Fibroblast of skin of right quadriceps (primary cell): ENCODE data around the gene DDX19B.
"Not testable (repeated sequence)": the region's sequence is repeated elsewhere in the genome, so short reads cannot be mapped to it uniquely, and the experiment has no call there.

Experiments used
- DNase-seq: peaks from one replicate; pipeline ENCODE4 v3.0.0-alpha.2; 2013

The DDX19B gene

DNA sequence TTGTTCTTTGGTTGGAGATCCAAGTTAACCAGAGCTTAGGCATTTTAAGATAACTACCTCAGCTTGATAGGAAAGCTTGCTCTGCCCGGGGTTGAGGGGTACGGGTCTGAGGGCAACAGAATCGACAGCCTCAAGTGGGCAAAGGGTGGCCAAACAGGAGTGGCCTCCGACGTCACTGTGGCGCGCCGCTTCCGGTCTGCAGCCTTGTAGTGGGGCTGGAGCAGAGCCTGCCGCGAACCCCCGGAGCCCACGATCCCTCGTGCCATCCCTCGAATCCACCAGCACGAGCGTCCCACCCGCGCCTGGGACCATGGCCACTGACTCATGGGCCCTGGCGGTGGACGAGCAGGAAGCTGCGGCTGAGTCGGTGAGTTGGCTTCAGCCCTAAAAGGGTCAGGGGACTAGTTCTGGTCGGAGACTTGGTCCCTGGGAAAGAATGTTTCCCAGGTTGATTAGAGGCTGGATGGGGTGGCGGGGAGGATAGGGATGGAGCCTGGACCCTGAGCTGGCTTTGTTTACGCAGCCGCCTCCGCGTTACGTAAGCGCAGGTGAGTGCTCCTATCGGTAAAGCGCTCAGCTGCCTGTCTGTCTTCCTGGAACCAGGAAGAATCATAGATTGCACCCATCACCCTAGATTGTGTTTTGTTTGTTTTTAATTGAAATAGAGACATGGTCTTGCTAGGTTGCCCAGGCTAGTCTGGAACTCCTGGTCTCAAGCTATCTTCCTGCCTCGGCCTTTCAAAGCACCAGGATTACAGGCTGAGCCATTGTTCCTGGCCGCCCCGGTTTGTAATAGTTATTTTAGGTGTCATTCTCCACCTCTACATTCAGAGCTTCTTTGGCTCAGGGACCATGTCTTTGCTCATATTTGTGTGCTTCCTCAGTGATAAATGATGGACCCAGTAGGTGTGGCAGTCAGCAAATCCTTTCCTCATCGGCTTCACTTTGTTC is at the start of gene DDX19B:
TSS of gene DDX19B (plus strand) at position 199 of the 951 bp plus-strand sequence. CDS start at position 311, 112 bp downstream.
- DNase-seq, result peak; percentile 60

DNA sequence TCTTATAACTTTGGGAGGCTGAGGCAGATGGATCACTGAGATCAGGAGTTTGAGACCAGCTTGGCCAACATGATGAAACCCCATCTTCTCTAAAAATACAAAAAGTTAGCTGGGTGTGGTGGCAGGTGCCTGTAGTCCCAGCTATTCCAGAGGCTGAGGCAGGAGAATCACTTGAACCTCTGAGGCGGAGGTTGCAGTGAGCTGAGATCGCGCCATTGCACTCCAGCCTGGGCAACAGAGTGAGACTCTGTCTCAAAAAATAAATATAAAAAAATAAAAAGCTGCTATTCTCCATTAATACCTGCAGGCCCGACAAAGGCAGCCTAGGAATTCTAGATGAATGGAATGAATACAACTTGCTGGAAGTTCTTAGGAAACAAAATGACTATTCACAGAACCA is 49.3 kb upstream of the DDX19B start:
- not testable (repeated sequence) for DNase-seq

DNA sequence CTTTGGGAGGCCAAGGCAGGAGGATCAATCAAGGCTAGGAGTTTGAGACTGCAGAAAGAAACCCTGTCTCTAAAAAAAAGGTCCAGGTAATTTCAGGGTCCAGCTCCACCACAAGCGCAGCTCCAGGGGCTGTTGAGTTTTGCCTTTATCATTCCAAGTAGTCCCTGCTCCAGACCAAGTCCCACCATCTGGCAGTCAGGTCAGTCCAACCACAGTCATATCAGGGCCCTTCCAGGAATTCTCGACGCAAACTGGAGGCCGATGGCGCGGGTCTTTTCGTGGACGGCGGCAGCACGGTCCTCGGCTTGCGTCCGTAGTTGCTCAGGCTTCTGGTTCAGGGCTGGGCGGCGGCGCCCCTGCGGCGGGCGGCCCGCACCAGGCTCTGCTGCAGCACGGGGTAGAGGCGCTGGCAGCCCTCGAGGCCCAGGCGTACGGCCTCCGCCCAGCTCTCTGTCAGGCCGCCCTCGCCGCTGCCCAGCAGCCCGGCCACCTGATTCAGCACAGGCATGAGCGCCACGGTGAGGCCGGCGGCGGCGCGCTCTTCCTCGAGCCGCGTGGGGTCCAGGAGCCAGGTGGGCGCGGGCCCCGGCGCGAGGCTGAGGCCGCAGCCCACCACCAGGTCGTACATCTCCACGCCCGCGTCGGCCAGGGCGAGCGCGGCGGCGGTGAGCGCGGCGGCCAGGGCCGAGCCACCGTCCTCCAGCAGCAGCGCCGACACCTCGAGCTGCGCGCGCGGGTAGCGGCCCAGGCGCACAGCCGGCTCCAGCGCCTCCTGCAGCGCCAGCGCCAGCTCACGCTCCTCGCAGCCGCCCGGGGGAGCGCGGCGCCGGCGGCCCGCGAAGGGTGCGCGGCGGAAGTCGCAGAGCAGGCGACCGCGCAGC is 48.0 kb upstream of the DDX19B start:
- peak; percentile 18 for DNase-seq

DNA sequence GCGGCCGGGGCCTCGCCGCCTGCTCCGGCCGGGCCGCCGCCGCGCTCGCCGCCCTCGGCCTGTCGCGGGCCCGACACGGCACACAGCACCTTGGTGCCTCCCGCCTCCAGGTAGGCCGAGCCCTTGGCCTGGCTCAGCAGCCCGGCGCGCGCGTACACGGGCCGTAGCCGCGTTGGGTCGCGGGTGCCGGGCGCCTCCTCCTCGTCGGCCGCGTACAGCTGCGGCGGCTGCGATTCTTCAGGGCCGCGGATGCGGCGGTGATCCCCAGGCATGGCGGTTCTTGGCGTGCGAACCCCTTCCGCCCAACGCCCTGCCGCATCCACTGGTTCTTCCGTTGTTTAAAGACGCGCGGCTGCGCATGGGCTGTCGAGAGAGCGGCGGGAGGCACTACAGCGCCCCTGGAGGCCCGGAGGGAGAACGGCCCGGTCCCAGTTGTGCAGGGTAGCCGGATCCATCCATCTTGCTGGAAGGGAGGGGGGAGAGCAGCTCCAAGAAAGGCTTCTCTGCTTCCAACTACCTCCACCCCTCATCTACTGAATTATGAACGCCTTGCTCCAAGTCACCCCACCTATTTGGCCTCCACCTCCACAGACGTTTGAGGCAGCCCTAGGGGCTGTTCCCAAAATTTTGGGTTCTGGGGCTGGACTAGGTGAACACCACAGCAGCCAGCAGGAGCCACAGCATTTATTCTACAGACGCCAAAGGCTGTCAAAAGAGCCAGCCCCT is 47.2 kb upstream of the DDX19B start, which contains the start of gene EXOSC6:
TSS of gene EXOSC6 (minus strand) at position 312 of the 726 bp plus-strand sequence. CDS start at position 272, 40 bp downstream.
- peak; percentile 93 for DNase-seq

DNA sequence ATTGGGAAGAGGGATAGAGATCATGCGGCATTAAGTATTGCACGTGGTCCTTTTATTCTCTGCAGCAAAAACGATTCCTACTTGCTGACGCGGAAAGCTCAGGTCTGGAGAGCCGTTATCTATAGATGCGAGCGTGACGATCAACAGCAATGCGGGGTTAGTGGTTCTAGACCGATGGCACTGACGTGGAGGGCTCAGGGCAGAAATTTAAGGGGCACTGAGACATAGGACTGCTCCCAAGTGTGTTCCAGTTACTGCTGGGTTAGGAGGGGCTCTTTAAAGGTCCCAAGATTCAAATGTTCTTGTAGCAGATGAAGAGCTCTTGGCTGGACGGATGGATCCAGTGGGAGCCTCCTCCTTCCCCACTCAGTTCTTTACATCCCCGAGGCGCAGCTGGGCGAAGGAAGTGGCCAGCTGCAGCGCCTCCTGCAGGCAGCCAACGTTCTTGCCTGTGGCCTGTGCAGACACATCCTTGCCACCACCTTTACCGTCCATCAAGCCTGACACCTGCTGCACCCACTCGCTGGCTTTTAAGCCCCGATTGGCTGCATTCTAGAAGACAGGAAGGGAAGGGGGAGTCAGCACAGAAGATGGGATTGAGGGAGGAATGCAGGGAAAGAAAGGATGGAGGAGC is 46.5 kb upstream of the DDX19B start:
- no peak for DNase-seq

DNA sequence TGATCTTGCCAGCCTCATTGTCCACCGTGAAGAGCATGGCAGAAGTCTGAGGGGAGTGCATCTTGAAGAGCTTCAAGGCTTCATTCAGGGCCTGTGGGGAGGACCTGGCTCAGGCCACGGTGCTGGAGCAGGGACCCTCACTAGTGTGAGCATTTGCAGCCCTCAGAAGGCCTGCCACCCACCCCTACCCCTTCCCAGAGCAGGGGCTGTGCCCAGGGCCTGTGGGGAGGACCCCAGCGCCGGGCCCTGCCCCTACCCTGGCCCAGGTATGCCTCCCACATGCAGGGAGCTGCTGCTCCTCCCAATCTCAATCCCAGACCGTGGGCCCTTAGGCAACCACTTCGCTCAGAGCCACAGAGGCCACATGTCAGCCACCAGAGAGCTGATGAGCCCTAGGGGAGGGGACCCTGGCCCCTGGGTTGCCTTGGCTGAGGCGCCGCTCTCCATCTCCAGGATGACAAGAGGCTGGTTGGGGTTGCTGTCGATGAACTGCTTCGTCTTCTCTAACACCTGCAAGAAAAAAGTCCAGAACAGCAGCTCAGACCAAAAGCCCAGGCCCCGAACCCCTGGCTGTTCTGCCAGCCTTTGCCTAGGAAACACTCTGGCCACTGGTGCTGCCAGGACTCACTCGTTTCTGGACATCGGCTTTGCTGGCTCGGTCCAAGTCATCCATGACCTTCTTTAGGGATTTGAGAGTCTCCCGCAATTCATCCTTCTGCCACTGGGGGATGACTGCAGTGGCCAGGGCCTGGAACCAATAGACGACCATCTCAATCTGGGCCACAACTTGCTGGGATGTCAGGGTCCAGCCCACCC is 45.5 kb upstream of the DDX19B start:
- peak; percentile 31 for DNase-seq

DNA sequence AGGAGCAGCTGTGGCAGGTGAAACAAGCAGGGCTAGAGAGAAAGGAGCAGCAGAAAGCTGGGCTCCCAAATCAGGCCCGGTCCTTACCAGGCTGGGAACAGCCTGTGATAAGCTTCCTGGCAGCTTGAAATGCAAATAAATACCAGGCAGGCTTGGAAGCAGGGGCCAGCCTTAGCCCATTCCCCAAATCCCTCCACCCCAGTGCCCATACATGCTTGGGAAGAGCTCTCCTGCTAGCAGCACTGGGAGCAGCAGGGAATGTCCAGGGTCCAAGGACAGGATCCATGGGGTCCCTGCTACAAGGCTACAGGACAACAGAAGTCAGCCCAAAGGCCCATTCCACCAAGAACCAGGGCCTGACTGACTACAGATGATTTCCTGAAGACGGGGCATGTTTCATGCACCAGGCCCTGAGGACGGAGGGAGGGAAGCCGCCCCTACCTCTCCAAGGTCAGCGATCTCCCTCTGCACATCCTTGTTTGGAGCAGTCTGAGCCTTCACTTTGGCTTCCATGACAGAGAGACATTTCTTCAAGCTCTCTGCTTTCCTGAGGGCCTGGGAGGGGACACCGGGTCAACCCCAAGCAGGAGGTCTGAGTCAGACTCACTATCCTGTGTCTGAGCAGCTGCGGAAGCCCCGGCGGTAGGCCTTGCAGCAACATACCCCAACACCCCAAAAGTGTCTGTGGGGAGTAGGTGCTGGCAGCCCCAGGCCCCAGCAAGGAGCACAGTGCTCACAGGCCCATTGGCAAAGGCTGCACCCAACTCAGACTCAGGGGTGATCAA is 44.6 kb upstream of the DDX19B start:
- no peak for DNase-seq

DNA sequence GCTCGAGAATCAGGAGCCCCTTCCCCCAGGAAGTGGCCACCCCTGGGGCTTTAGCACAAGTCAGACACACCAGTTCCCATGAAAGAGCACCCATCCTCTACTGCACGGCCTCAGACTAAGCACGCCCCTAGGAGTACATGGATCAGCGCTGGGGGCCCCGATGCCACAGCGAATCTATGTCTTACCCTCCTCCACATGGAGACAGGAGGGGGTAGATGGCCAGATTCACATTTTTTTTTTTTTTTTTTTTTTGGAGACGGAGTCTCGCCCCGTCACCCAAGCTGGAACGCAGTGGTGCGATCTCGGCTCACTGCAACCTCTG is 44.1 kb upstream of the DDX19B start:
- no peak for DNase-seq

DNA sequence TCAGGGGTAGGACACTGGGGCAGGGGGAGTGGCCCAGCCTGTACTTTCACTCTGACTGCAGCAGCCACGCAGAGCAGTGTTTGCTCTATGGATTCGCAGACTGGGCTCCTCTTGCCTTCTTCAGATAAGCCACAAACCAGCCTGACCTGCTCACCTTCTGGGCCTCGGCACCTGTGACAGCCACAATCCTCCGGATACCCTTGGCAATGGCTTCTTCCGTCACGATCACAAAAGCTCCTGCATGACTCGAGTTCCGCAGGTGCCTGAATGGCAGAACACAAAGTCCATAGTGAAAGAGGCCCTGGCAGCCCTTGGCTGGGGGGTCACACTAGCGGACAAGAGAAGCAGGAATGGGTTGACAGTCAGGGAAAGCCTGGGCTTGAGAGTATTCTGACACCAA is 43.4 kb upstream of the DDX19B start:
- DNase-seq, result no peak

DNA sequence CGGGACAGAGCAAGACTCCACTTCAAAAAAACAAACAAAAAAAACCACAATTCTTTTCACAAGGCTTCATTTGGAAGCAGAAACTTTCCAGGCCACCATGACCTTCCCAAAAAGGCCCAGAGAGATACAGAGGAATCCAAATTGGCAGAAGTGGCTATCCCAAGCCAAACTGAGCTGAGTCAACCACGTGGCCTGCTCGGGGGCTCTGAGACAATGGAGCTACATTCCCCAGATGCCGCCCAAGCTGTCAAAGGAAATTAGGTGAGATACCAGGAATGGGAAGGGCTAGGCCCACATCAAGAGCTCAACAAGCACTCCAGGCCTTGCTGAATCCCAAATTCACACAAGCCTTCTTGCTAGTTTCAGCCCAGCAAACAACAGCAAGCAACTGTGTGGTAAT is 41.6 kb upstream of the DDX19B start:
- no peak for DNase-seq

DNA sequence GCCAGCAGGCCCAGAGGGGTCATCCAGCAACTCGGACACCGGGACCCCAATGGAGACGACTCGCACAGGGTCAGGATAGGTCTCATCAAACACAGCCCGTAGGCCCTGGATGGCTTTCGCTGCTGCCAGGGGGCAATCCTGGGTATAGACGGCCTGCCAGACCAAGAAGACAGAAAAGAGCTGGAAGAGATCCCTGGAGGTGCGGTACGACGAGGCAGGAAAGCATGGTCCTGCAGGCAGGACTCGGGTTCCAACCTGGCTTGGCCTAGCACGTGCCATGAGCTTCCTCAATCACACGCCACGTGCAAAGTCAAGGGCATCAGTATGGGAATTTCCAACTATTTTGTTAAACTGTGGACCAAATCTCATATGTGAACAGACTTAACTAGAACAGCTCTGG is 40.9 kb upstream of the DDX19B start:
- no peak for DNase-seq

DNA sequence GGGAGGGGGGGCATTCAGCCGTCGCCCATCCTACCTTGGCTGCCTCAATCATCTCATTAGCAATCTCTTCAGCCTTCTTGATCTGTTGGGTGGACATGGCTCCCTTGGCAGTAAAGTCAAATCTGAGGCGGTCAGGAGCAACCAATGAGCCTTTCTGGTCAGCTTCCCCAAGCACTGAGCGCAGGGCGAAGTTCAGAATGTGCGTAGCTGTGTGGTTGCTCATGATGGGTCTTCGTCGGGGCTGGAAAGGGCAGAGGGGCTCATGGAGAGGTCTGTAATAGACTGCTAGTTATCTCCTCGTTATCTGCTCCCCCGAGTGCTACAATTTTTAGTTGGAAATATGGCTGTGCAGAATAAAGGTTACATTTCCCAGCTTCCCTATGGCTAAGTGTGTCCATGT is 40.0 kb upstream of the DDX19B start:
- DNase-seq, result no peak

DNA sequence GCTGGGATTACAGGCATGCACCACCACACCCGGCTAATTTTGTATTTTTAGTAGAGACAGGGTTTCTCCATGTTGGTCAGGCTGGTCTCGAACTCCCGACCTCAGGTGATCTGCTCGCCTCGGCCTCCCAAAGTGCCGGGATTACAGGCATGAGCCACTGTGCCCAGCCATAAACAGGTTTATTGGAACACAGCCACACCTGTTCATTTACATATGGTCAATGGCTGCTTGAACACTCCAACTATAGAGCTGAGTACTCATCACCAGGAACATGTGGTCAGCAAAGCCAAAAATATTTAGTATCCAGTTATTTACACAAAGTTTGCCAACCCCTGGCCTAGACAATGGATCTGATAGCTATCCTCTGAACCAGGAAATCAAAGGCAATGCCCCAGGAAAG is 39.1 kb upstream of the DDX19B start:
- not testable (repeated sequence) for DNase-seq

DNA sequence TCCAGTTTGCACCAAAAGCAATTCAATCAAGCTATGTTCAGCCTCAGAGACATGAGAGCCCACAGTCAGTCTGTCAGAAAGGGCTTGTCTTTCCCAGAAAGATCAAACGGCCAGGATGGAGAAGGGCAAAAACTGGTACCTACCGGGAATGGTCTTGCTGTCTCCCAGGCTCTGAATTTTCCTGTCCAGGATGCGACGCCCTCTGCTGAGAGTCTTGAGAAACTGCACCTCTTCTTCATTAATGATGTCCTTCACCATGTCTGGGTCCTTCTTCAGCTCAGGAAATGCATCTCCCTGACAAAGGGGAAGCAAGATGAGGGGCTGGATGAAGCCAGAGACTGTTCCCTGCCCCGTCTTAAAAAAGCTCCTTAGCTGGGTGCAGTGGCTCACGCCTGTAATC is 31.5 kb upstream of the DDX19B start:
- DNase-seq, result peak; percentile 31

DNA sequence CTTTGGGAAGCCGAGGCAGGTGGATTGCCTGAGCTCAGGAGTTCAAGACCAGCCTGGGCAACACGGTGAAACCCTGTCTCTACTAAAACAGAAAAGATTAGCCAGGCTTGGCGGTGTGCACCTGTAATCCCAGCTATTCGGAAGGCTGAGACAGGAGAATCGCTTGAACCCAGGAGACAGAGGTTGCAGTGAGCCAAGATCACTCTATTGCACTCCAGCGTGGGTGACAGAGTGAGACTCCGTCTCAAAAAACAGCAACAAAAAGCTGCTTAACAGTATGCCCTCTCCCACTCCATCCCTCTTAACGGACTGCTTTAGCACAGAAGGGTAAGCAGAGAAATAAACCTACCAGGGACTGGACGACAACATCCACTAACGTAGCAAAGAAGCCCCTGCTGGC is 31.1 kb upstream of the DDX19B start:
- not testable (repeated sequence) for DNase-seq

DNA sequence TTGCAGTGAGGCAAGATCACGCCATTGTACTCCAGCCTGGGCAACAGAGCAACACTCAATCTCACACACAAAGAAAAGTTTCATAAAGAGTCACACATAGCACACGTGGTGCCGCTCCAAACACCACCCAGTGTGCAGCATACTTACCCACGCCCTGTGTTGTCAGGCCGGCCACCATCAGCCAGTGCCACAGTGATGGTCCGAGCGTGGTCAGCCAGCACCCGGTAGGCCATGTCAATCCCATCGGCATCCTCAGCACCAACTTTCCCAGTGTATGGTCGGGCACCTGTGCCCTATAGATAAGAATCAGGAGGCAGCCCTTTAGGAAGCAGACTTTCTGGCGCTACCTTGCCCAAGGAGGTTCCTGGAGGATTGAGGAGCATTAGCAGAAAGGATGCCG is 29.5 kb upstream of the DDX19B start:
- no peak for DNase-seq

DNA sequence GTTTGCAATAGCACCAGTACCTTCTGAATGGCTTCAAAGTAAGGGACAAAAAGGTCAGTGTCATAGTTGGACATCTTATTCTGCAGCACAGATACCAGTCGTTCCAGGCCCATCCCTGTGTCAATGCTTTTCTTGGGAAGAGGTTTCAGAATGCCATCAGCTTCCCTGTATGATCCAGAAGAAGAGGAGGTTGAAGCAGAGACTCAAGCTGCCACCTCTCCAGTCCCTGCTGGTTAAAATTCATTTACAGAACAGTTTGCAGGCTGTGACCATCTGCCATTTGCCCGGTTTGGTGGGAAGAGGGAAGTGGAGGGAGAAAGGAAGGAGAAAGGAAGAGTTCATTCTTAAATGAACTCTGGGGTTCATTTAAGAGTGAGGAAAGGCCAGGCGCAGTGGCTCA is 28.8 kb upstream of the DDX19B start:
- DNase-seq, result no peak

DNA sequence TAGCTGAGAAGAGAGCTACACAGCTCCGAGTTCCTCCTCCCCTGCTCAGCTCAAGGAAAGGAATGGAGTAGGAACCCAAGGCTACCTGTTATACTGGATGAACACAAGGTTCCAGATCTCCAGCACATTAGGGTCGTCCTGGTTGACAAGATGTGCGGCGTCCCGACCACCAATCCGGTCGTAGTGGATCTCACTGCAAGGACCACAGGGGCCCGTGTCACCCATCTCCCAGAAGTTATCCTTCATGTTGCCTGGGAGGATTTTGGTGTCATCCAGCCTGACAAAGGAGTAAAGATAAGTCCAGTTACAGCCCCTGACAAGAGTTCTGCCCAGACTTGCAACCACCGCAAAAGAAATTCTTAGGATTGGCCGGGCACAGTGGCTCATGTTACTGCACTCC is 27.3 kb upstream of the DDX19B start:
- no peak for DNase-seq

DNA sequence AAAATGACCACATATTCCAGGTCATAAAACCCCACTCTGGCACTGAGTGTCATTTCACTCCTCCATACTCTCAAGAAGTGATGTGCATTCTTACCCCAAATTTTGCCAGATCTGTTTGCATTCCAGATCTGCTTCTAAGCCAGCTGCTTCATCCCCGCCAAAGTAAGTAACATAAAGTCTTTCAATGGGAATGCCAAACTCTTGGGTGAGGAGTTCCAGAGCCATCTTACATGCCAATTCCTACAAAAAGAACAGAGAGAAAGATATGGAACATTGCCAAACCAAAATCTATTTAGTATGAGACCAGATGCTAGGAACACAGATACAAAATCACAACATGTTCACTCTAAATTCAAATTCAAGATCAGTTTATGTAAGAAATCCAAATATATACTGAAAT is 22.6 kb upstream of the DDX19B start:
- DNase-seq, result no peak

DNA sequence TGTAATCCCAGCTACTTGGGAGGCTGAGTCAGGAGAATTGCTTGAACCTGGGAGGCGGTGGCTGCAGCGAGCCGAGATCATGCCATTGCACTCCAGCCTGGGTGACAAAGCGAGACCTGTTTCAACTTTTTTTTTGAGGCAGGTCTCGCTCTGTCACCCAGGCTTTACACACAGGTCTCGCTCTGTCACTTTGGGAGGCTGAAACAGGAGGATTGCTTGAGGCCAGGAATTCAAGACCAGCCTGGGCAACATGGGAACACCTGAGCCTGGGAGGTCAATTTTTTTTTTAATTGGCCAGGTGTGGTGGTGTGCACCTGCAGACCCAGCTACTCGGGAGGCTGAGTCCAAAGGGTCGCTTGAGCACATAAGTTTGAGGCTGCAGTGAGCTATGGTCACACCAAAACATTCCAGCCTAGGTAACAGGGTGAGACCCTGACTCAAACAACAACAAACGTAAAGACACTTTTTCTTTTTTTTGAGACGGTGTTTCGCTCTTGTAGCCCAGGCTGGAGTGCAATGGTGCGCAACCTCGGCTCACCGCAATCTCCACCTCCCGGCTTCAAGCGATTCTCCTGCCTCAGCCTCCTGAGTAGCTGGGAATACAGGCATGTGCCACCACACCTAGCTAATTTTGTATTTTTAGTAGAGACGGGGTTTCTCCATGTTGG is 11.5 kb upstream of the DDX19B start:
- not testable (repeated sequence) for DNase-seq
